HL-60 (cell line): ENCODE measurements around the gene ZNF862.

ENCODE experiments used
- CTCF ChIP-seq: IDR thresholded peaks from one replicate; pipeline ENCODE4 v1.5.1; 2011; ENCODE audit warnings: low read length, control low read depth, inconsistent platforms; ENCODE audit not compliant: insufficient read depth
- POLR2AphosphoS5 ChIP-seq: IDR thresholded peaks from 2 replicates; pipeline ENCODE4 v1.6.1; 2012; ENCODE audit warnings: low read depth

DNA sequence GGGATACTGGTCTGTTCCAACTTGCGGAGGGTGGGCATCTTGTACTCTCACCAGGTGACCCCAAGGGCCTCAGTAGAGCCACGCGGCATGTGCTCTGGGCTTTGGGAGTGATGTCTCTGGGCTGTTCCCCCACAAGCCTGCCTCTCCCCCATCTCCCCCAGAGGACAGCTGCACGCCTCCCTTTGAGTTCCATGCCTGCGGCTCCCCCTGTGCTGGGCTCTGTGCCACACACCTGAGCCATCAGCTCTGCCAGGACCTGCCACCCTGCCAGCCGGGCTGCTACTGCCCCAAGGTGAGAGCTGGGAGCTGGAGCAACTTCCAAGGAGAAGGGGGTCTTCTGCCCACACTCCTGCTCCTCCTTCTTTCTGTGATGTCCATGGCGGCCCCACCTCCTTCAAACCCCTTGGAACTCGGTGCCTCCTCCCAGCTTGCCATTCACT is 15.0 kb upstream of the ZNF862 start:
- no peak for TF ChIP-seq CTCF
- TF ChIP-seq POLR2AphosphoS5 = no peak
